ENCODE results near the gene COL23A1.

The COL23A1 gene

DNA sequence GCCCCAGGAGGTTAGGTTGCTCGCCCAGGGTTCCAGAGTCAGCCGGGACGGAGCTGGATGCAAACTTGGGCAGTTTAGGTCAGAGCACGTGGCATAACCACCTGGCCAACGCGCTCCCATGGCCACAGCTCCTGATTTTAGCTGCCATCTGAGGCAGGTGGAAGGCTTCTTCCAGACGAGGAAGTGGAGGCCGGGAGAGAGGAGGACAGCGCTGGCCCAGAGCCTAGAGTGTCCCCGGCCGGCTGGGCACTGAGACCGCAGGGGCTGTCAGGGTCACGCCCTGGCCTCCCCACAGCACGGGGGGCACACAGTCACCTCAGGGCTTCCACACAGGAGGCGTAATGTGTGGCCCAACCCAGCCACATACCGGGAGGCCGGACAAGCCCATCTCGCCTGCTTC is 341.4 kb downstream of the COL23A1 start:
- DNase-seq (ENCODE audit: low spot score), result no peak
- H3K27ac ChIP-seq, result no peak overlapping the region
- H3K4me3 ChIP-seq, result no peak overlapping the region
- TF ChIP-seq, protein P1, sequence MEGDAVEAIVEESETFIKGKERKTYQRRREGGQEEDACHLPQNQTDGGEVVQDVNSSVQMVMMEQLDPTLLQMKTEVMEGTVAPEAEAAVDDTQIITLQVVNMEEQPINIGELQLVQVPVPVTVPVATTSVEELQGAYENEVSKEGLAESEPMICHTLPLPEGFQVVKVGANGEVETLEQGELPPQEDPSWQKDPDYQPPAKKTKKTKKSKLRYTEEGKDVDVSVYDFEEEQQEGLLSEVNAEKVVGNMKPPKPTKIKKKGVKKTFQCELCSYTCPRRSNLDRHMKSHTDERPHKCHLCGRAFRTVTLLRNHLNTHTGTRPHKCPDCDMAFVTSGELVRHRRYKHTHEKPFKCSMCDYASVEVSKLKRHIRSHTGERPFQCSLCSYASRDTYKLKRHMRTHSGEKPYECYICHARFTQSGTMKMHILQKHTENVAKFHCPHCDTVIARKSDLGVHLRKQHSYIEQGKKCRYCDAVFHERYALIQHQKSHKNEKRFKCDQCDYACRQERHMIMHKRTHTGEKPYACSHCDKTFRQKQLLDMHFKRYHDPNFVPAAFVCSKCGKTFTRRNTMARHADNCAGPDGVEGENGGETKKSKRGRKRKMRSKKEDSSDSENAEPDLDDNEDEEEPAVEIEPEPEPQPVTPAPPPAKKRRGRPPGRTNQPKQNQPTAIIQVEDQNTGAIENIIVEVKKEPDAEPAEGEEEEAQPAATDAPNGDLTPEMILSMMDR (IDR thresholded peaks at IDR 0.05), result no peak

DNA sequence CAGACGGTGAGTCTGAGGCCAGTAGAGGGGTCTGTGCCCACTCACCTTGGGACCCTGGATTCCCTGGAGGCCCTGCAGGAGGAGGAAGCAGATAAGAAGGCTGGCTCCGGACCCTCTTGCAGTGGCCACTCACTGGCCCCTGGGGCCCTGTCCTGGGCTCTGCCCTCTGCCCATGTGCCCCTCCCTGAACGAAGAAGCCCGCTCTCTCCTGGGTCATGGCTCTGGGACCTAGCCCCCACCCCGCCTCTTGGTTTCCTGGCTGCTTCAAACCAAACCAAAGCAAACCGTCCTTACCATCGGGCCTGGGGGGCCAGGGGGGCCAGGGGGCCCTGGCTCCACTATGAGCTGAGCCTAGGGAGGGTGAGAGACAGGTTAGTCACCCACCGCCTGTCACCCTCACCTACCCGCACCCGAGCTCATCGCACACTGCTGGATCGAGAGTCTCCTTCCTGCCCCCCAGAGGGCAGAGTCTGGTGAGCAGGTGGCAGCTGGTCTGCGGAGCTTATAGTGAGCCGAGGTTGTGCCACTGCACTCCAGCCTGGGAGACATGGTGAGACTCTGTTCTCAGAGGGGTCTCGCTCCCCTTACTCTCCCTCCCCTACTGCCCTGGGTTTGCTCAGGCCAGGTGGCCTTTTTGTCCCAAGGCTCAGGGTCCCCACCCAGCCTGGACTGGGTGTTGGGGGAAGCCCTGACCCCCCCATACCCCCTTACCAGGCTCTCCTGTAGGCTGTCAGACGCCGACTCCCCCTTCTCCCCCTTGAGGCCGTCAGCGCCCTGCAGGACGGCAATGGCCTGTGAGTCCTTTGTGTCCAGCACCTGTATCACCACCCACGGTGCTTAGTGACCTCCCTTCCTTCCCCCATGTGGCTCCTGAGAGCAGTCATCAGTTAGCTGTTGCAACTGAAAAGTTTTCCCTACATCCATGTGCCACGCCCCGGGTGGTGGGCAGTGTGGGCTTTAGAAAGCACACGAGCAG is 342.4 kb downstream of the COL23A1 start:
- Histone ChIP-seq H3K27ac (no peak overlapping the region), H3K4me3 (no peak overlapping the region)
- DNase-seq (ENCODE audit: low spot score), result no peak
- TF ChIP-seq, protein P1 (IDR thresholded peaks at IDR 0.05), result no peak

DNA sequence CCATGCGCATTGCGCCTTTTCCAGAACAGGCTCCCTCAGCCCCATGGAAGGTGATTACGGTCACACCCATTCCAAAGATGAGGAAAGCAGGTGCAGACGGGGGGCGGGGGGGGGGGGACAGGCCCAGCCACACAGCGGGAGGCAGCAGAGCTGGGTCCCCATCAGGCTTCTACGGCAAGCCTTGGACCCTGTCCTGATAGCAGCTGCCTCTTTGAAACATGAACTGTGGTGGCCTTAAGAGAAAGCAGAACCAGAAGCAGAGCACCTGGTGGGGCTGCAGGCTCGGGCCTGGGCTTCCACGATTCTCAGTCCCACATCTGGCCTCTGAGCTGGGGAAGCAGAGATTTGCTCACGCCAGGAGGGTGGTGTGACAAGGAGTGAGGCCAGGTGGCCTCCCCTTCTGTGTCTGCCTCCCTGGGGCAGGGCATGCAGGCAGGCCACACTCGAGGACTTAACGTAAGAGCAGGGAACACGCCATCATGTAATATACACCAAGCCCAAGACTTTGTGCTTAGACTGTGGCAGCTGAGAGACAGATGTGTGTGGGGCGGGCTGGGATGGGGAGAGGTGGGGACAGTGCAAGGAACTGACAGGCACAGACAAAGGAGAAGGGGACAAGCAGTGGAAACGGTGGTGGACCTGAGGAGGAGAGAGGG is 343.4 kb downstream of the COL23A1 start:
- no peak overlapping the region for H3K27ac ChIP-seq
- TF ChIP-seq, protein P1 (IDR thresholded peaks at IDR 0.05), result no peak
- no peak for DNase-seq (ENCODE audit: low spot score)
- H3K4me3 ChIP-seq, result no peak overlapping the region

DNA sequence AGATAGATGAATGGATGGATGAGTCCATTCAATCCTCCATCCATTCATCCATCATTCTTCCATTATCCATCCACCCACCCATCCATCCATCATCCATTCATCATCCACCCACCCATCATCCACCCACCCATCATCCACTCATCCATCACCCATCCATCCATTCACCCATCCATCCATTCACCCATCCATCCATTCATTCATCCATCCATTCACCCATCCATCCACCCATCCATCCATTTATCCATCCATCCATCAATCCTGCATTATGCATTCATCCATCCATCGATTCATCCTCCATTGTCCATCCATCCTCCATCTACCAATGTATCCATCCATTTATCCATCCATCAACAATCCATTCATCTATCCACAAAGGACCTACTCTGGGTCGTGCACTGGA is 344.8 kb downstream of the COL23A1 start:
- TF ChIP-seq, protein P1 (IDR thresholded peaks at IDR 0.05), result no peak
- Histone ChIP-seq H3K27ac (no peak overlapping the region), H3K4me3 (no peak overlapping the region)
- no peak for DNase-seq (ENCODE audit: low spot score)

DNA sequence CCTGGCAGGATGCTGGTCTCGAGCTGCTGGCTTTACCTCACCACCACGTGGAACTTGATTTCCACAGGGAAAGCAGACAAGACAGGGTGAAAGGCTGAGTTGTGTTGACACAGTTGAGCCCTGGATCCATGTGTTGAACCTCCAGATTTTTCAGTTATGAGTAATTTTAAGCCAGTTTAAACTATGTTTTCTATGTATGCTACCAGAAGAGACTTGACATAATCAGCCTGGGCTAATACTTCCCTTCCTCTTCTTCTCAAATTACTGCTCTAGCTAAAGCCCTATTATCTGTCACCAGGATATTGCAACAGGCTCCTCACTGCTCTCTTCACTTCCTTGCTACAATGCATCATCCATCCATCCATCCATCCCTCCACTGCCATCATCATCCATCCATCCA is 345.6 kb downstream of the COL23A1 start:
- TF ChIP-seq, protein P1 (IDR thresholded peaks at IDR 0.05), result no peak
- no peak overlapping the region for H3K4me3 ChIP-seq
- H3K27ac ChIP-seq, result no peak overlapping the region
- DNase-seq (ENCODE audit: low spot score), result no peak

DNA sequence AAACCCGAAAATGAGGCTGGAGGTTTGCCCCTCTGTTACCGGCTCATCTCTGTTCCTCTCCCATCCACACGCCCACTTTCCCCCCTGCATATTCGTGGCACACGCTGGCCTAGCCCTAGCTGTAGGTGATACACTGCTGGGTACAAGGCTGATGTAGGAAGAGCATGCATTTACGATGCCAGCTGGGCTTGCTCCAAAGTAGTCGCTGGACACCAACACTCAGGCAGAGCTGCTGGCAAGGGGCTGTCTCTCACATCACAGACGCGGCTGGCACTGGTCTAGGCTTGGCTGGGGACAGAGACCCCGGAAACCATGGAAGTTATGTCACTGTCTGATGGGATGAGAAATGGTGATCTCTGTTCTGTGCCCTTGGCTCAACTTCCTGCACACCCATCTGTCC is 347.8 kb downstream of the COL23A1 start:
- H3K27ac ChIP-seq, result no peak overlapping the region
- no peak overlapping the region for H3K4me3 ChIP-seq
- TF ChIP-seq, protein P1 (IDR thresholded peaks at IDR 0.05), result no peak

More for the DNA sequence above, 347.8 kb downstream of the COL23A1 start:
- DNase-seq (ENCODE audit: low spot score), result no peak
